HG03432 (cell line): ENCODE results near the gene DNAJC30.
"Not testable (repeated sequence)": the region's sequence is repeated elsewhere in the genome, so short reads cannot be mapped to it uniquely, and the experiment has no call there.

Experiments used
- ATAC-seq: cut with Tn5 transposase; IDR thresholded peaks from one replicate; pipeline ENCODE4 v1.9.1; 2021; ENCODE audit warnings: mild to moderate bottlenecking, moderate library complexity; ENCODE audit not compliant: unreplicated experiment

The DNAJC30 gene

GRCh38 chr7:73683788-73684693 lies 788 bp upstream of the DNAJC30 start:
- ATAC-seq = peak; percentile 6

DNA sequence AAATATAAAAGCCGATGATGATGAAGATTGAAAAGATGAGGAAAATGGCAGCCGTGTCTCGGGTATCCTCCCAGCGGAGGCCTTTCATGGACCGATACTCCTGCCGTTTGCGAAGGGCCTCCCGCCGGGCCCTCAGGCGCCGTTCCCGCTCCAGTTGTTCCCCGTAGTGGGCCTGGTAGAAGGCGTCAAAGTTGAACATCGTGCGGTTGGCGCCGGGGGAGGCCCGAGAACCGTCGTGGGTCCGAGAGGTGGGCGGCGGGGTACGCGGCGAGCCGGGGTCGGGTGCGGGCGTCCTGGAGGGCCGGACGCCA lies 553 bp downstream of the DNAJC30 start:
- ATAC-seq = no peak

- ATAC-seq = no peak
Measured at GRCh38 chr7:73681031-73681430, 2.2 kb downstream of the DNAJC30 start.

- ATAC-seq = no peak
Measured at GRCh38 chr7:73680501-73680900, 2.8 kb downstream of the DNAJC30 start.

- no peak for ATAC-seq
Measured at GRCh38 chr7:73679709-73680108, 3.5 kb downstream of the DNAJC30 start.

DNA sequence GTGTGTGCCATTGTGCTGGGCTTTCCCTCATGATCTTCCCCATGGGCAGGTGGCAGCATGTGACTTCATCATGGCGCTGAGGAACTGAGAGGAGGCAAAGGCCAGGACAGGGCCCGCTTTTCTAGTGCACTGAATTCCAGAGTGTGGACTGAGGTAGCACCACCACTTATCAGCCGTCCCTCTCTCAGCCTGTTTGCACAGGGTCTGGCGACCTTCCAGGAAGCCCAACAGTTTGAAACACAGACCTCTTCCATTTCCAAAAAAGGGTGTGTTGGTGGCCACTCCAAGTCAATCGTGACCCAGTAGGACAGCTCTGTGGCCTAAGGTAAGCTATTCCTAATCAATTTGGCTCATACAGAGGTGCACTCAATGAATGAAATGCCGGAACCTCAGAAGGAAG lies 4.4 kb downstream of the DNAJC30 start:
- ATAC-seq = no peak

GRCh38 chr7:73676062-73676461 lies 7.2 kb downstream of the DNAJC30 start:
- ATAC-seq = not testable (repeated sequence)

DNA sequence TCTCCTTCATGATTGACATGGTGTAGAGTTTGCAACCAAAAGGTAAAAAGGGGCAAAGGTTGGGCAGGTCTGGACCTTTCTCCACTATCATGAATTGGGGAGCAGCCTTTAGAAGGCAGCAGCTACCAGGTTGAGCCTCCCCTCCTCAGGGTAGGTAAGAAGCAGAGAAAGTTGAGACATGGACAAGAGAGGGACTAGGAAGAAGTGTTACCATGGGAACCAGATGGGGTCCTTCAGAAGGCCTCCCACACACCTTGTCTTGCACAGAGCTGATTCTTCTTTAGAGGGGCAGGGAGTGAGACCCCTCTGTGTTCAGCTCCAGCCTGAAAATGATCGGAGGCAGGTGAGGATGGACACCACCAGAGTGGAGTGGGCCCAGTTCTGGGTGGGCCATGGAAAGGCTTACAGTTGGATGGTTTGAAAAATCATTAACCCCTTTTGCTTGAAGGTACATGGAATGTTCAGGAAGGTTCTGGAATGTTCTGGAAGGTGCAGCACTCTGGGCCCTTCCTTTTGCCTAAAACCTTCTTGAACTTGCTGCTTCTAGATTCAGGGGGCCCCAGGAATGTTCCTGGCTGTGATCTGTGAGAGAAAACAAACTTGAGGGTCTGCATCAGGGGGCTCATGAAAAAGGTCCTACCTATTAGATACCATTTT lies 8.7 kb downstream of the DNAJC30 start:
- ATAC-seq = no peak

- ATAC-seq = no peak
Measured at GRCh38 chr7:73671857-73672445, 11.3 kb downstream of the DNAJC30 start.

DNA sequence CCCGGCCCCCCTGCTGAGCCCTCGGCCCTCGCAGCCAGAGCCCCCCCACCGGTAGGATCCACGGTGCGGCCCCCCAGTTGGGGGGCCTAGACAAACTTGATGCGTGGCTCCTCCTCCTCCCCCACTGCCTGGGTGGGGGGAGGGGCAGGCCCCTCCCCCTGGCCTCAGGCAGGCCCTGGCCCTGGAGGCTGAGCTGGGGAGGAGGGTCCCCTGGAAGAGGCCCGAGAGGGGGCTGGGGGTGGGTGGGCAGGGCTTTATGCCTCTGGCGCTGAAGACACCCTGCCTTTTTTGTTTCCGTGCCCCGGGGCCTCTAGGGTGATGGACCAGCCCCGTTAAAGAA lies 12.0 kb downstream of the DNAJC30 start:
- ATAC-seq = no peak

GRCh38 chr7:73669858-73670385 lies 13.3 kb downstream of the DNAJC30 start:
- no peak for ATAC-seq

DNA sequence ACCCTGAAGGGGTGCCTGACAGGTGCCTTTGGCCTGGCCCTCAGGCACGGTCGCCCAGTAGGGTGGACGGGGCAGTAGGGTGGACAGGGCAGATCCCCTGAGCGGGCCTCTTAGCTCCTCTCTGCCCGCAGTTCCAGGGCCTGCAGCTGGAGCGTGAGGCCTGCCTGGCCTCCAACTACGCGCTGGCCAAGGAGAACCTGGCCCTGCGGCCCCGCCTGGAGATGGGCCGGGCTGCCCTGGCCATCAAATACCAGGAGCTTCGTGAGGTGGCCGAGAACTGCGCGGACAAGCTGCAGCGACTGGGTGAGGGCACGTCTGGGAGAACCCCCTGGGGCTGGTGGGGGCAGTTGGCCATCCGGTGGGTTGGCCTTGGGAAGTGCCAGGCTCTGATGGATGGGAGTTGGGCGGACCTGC lies 14.0 kb downstream of the DNAJC30 start:
- ATAC-seq = no peak

DNA sequence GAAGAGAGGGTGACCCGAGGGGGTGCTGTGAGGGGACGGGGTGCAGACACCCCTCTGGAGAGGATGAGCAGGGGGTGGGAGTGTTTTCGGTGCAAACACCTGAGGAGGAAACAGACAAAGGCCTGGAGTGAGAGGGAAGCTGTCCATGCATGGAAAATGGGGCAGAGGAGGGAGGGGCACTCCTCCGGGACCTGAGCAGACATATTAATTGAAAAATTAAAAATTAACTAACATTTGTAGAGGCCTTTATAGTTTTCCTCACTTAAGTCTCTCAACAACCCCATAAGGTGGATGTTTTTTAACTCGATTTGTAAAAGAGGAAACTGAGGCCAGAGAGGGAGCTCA lies 14.4 kb downstream of the DNAJC30 start:
- no peak for ATAC-seq

- peak; percentile 15 for ATAC-seq
Measured at GRCh38 chr7:73668103-73668885, 15.0 kb downstream of the DNAJC30 start.

GRCh38 chr7:73667344-73668102 lies 15.7 kb downstream of the DNAJC30 start, which contains the start of gene VPS37D:
Gene VPS37D (plus strand): TSS chr7:73667831. CDS start chr7:73667959, 128 bp downstream.
- ATAC-seq = peak; percentile 93

GRCh38 chr7:73663033-73663432 lies 20.2 kb downstream of the DNAJC30 start:
- no peak for ATAC-seq

GRCh38 chr7:73660594-73660993 lies 22.7 kb downstream of the DNAJC30 start:
- ATAC-seq = not testable (repeated sequence)

GRCh38 chr7:73659983-73660382 lies 23.3 kb downstream of the DNAJC30 start:
- no peak for ATAC-seq

DNA sequence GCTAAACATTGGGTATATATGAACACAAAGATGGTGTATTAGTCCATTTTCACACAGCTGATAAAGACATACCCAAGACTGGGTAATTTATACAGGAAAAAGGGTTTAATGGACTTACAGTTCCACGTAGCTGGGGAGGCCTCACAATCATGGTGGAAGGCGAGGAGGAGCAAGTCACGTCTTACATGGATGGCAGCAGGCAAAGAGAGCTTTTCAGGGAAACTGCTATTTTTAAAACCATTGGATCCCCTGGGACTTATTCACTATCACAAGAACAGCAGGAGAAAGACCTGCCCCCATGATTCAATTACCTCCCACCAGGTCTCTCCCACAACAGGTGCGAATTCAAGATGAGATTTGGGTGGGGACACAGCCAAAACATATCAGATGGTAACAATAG lies 27.9 kb downstream of the DNAJC30 start:
- not testable (repeated sequence) for ATAC-seq

GRCh38 chr7:73652541-73652949 lies 30.7 kb downstream of the DNAJC30 start:
- no peak for ATAC-seq
